Neuronal stem cell (in vitro differentiated cells): ENCODE measurements around the gene WASL.

Experiments
- DNase-seq: peaks from one replicate; pipeline ENCODE4 v3.0.0-alpha.2; 2013; ENCODE audit warnings: low spot score
- H2AFZ ChIP-seq: one replicate; pipeline ENCODE4 v1.6.1; 2013; ENCODE audit warnings: mild to moderate bottlenecking, low read length, inconsistent platforms
- H2AK5ac ChIP-seq: 2 replicates; pipeline ENCODE4 v1.6.1; 2013; ENCODE audit warnings: low read depth, mild to moderate bottlenecking, inconsistent platforms, low read length, moderate library complexity, mixed read lengths
- H2BK120ac ChIP-seq: 2 replicates; pipeline ENCODE4 v1.6.1; 2013; ENCODE audit warnings: low read depth, mild to moderate bottlenecking, inconsistent platforms, low read length, moderate library complexity, mixed read lengths
- H2BK12ac ChIP-seq: one replicate; pipeline ENCODE4 v1.6.1; 2013; ENCODE audit warnings: low read length, inconsistent platforms
- H2BK15ac ChIP-seq: 2 replicates; pipeline ENCODE4 v1.6.1; 2013; ENCODE audit warnings: mild to moderate bottlenecking, low read length, inconsistent platforms, mixed read lengths
- H2BK5ac ChIP-seq: one replicate; pipeline ENCODE4 v1.6.1; 2013; ENCODE audit warnings: inconsistent platforms, mild to moderate bottlenecking, low read length, moderate library complexity
- H3K14ac ChIP-seq: one replicate; pipeline ENCODE4 v1.6.1; 2013; ENCODE audit warnings: low read length, inconsistent platforms
- H3K18ac ChIP-seq: 2 replicates; pipeline ENCODE4 v1.6.1; 2013; ENCODE audit warnings: low read length, inconsistent platforms
- H3K23ac ChIP-seq: 2 replicates; pipeline ENCODE4 v1.6.1; 2013; ENCODE audit warnings: low read depth, mild to moderate bottlenecking, mixed read lengths, low read length, inconsistent platforms; ENCODE audit not compliant: poor library complexity
- H3K27ac ChIP-seq: replicated peaks from 3 replicates; pipeline ENCODE4 v1.5.1; 2013; ENCODE audit warnings: low read length, inconsistent platforms
- H3K27me3 ChIP-seq, 3 experiments: 2 replicates each; pipeline ENCODE4 v1.6.1; 2013; ENCODE audit warnings: low read length in 3 of 3, mild to moderate bottlenecking in 2 of 3, inconsistent platforms in 1 of 3, low read depth in 1 of 3, mixed read lengths in 1 of 3, moderate library complexity in 1 of 3; ENCODE audit not compliant: control insufficient read depth in 3 of 3, insufficient read depth in 3 of 3
- H3K36me3 ChIP-seq, 2 donors: replicated peaks in 1 of 2; 2 replicates each; pipeline ENCODE4 v1.6.1; 2013; ENCODE audit warnings: low read length in 2 of 2; ENCODE audit not compliant: control insufficient read depth in 2 of 2, insufficient read depth in 2 of 2
- H3K4ac ChIP-seq: 2 replicates; pipeline ENCODE4 v1.6.1; 2013; ENCODE audit warnings: inconsistent platforms, mild to moderate bottlenecking, low read length, moderate library complexity
- H3K4me1 ChIP-seq, 2 donors: 1 replicate in 1 of 2; 2 replicates in 1 of 2; pipeline ENCODE4 v1.6.1; 2013; ENCODE audit warnings: low read length in 2 of 2, low read depth in 1 of 2; ENCODE audit not compliant: control insufficient read depth in 2 of 2, insufficient read depth in 1 of 2
- H3K4me2 ChIP-seq: one replicate; pipeline ENCODE4 v1.6.1; 2013; ENCODE audit warnings: mild to moderate bottlenecking, low read length, inconsistent platforms; ENCODE audit not compliant: insufficient read depth, poor library complexity, severe bottlenecking
- H3K4me3 ChIP-seq, 2 donors: 2 replicates each; pipeline ENCODE4 v1.5.1; 2013; ENCODE audit warnings: low read length in 2 of 2, mild to moderate bottlenecking in 2 of 2, inconsistent platforms in 1 of 2, moderate library complexity in 1 of 2
- H3K79me1 ChIP-seq: one replicate; pipeline ENCODE4 v1.6.1; 2013; ENCODE audit warnings: low read depth, mild to moderate bottlenecking, inconsistent platforms, low read length, moderate library complexity
- H3K9ac ChIP-seq: one replicate; pipeline ENCODE4 v1.6.1; 2013; ENCODE audit warnings: mild to moderate bottlenecking, low read depth, low read length, inconsistent platforms; ENCODE audit not compliant: poor library complexity
- H3K9me3 ChIP-seq, 2 donors: replicated peaks in 1 of 2; 2 replicates each; pipeline versions ENCODE3 to v1.6.1; 2013; ENCODE audit warnings: low read length in 2 of 2, mild to moderate bottlenecking in 2 of 2, inconsistent platforms in 1 of 2, low read depth in 1 of 2, mixed read lengths in 1 of 2, moderate library complexity in 1 of 2; ENCODE audit not compliant: control insufficient read depth in 2 of 2, insufficient read depth in 1 of 2
- H4K8ac ChIP-seq: one replicate; pipeline ENCODE4 v1.6.1; 2013; ENCODE audit warnings: low read depth, mild to moderate bottlenecking, inconsistent platforms, low read length, moderate library complexity
- H4K91ac ChIP-seq: one replicate; pipeline ENCODE4 v1.6.1; 2013; ENCODE audit warnings: low read length, low read depth, mild to moderate bottlenecking, inconsistent platforms; ENCODE audit not compliant: poor library complexity
- WGBS, 2 donors: extraction: QIAGEN DNeasy Blood & Tissue Kit; methylation state at CpG; one replicate each; pipeline ENCODE4 v1.1.7; 2013; ENCODE audit warnings: missing lambda C conversion rate in 2 of 2, mixed read lengths in 1 of 2; ENCODE audit not compliant: insufficient read length in 2 of 2, insufficient replicate concordance in 1 of 2; ENCODE audit errors: extremely low coverage in 2 of 2; 5-methylcytosine and 5-hydroxymethylcytosine counted together

The WASL gene

GRCh38 chr7:123662293-123662692, 86.5 kb downstream of the WASL start:
- Histone ChIP-seq H3K4me3 (peak overlapping the region in 1 of 2 donors; percentile 11), H3K4me1 (peaks cover 3 to 4% of the 10 kb centered on the region in 2 donors), H3K9ac (no peak overlapping the region), H3K4ac (no peak overlapping the region), H3K4me2 (no peak overlapping the region), H3K36me3 (no peaks in the 10 kb centered on the region), H2AK5ac (no peak overlapping the region), H3K27me3 (peaks cover 0 to 12% (median 0%) of the 10 kb centered on the region in 3 experiments), H3K27ac (no peak overlapping the region), H3K23ac (no peak overlapping the region), H3K79me1 (no peaks in the 10 kb centered on the region), H4K91ac (no peak overlapping the region), H3K14ac (no peak overlapping the region), H2BK15ac (no peak overlapping the region), H2BK5ac (no peak overlapping the region), H2BK12ac (no peak overlapping the region), H2AFZ (no peak overlapping the region), H3K18ac (no peak overlapping the region), H2BK120ac (no peak overlapping the region), H3K9me3 (no peaks in the 10 kb centered on the region), H4K8ac (no peak overlapping the region)
- DNase-seq: no peak
- WGBS, 2 donors: no CpG with 5 or more reads among the region's 15 CpGs

- H3K9ac ChIP-seq: no peak overlapping the region
- no peak overlapping the region for H3K14ac ChIP-seq
- H3K18ac ChIP-seq: no peak overlapping the region
- no peak overlapping the region for H2BK15ac ChIP-seq
- H2AK5ac ChIP-seq: no peak overlapping the region
- H3K23ac ChIP-seq: no peak overlapping the region
- no peak overlapping the region for H3K4me3 ChIP-seq
- no peak overlapping the region for H2BK120ac ChIP-seq
- H3K4ac ChIP-seq: no peak overlapping the region
- no CpG with 5 or more reads among the region's 1 CpG for WGBS, 2 donors
- H2AFZ ChIP-seq: no peak overlapping the region
- no peak overlapping the region for H4K91ac ChIP-seq
- no peak overlapping the region for H2BK12ac ChIP-seq
- H3K79me1 ChIP-seq: no peaks in the 10 kb centered on the region
- no peaks in the 10 kb centered on the region for H3K36me3 ChIP-seq
- H3K27me3 ChIP-seq: peaks cover 0 to 12% (median 0%) of the 10 kb centered on the region in 3 experiments
- no peak overlapping the region for H3K27ac ChIP-seq
- no peak overlapping the region for H4K8ac ChIP-seq
- no peak overlapping the region for H2BK5ac ChIP-seq
- H3K9me3 ChIP-seq: no peaks in the 10 kb centered on the region
- H3K4me1 ChIP-seq: peaks cover 3 to 4% of the 10 kb centered on the region in 2 donors
- no peak for DNase-seq
- H3K4me2 ChIP-seq: no peak overlapping the region
Observed at GRCh38 chr7:123661765-123662164, 87.0 kb downstream of the WASL start.

GRCh38 chr7:123660514-123661354, 88.1 kb downstream of the WASL start:
- no peak overlapping the region for H2BK12ac ChIP-seq
- WGBS, 2 donors: no CpG with 5 or more reads among the region's 8 CpGs

DNA sequence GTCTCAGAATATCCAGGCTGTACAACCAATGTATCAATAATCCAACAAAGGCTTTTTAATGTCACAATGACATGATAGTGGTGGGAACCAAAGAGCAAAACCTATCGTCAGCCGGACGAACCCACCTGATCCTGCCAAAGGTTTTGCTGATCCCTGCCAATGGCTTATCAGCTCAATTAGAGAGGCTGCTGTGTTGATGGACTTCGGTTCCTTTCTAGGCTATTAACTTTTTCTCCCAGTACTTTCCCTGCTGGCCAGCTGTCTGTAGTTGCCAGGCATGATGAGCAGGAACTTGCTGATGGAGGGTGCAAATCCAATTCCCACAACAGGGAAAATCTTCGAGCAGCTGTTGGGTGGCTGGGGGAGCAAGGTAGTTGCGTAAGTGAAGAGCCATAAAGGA, 90.8 kb downstream of the WASL start:
- no peak overlapping the region for H3K18ac ChIP-seq
- H3K9ac ChIP-seq: no peak overlapping the region
- H3K4me2 ChIP-seq: no peak overlapping the region
- H2BK15ac ChIP-seq: no peak overlapping the region
- no peak overlapping the region for H2BK120ac ChIP-seq
- H3K23ac ChIP-seq: no peak overlapping the region
- H2BK12ac ChIP-seq: no peak overlapping the region
- DNase-seq: no peak
- peaks cover 0 to 4% (median 0%) of the 10 kb centered on the region in 3 experiments for H3K27me3 ChIP-seq
- H3K4me3 ChIP-seq: no peak overlapping the region
- H4K91ac ChIP-seq: no peak overlapping the region
- no peak overlapping the region for H2BK5ac ChIP-seq
- no peaks in the 10 kb centered on the region for H3K36me3 ChIP-seq
- H3K27ac ChIP-seq: no peak overlapping the region
- no peak overlapping the region for H3K4ac ChIP-seq
- H2AFZ ChIP-seq: no peak overlapping the region
- H4K8ac ChIP-seq: no peak overlapping the region
- peaks cover 3 to 4% of the 10 kb centered on the region in 2 donors for H3K4me1 ChIP-seq
- no CpG with 5 or more reads among the region's 6 CpGs for WGBS, 2 donors
- H2AK5ac ChIP-seq: no peak overlapping the region
- H3K9me3 ChIP-seq: no peaks in the 10 kb centered on the region
- H3K14ac ChIP-seq: no peak overlapping the region
- H3K79me1 ChIP-seq: no peaks in the 10 kb centered on the region

More at GRCh38 chr7:123660514-123661354, 88.1 kb downstream of the WASL start:
- no peak overlapping the region for H3K14ac ChIP-seq
- H3K27ac ChIP-seq: no peak overlapping the region
- H3K4me1 ChIP-seq: peaks cover 3 to 4% of the 10 kb centered on the region in 2 donors
- no peak overlapping the region for H2BK5ac ChIP-seq
- no peak overlapping the region for H3K23ac ChIP-seq
- H2BK15ac ChIP-seq: no peak overlapping the region
- H3K36me3 ChIP-seq: no peaks in the 10 kb centered on the region
- H4K8ac ChIP-seq: no peak overlapping the region
- H3K4ac ChIP-seq: no peak overlapping the region
- no peak for DNase-seq
- no peak overlapping the region for H3K9ac ChIP-seq
- H3K9me3 ChIP-seq: no peaks in the 10 kb centered on the region
- H3K4me3 ChIP-seq: no peak overlapping the region
- H3K18ac ChIP-seq: no peak overlapping the region
- H3K27me3 ChIP-seq: peaks cover 0 to 9% (median 0%) of the 10 kb centered on the region in 3 experiments
- H3K4me2 ChIP-seq: no peak overlapping the region
- H3K79me1 ChIP-seq: no peaks in the 10 kb centered on the region
- H2BK120ac ChIP-seq: no peak overlapping the region
- H2AFZ ChIP-seq: peak overlapping the region; percentile 41
- no peak overlapping the region for H2AK5ac ChIP-seq
- H4K91ac ChIP-seq: no peak overlapping the region
